Activated CD8-positive, alpha-beta memory T cell treated with anti-CD3 and anti-CD28 coated beads for 36 hours (primary cell): ENCODE data around the gene HACD2. TPM values are rescaled to one million over a fixed set of nuclear protein-coding genes. Genes with fewer than 3 reads are reported as not detected.

ENCODE experiments used
- CTCF ChIA-PET: fragments of 350-600 bp; sonication (Branson Sonifier 250); formaldehyde crosslinking; loops from one replicate; lab custom pipeline; 2021; ENCODE audit warnings: antibody characterized with exemption; lab: Charles Lee
- POLR2A ChIA-PET: fragments of 350-600 bp; sonication (Branson Sonifier 250); formaldehyde crosslinking; loops from one replicate; lab custom pipeline; 2021; ENCODE audit warnings: antibody characterized with exemption; lab: Charles Lee
- total RNA-seq, 2 experiments: library from RNA; stranded (reverse); gene quantifications; one replicate each; pipeline ENCODE4 v1.2.3, GENCODE V29; 2021

Gene HACD2
- total RNA-seq, 2 experiments from 2014 or later: 33.7 to 34.5 TPM

DNA sequence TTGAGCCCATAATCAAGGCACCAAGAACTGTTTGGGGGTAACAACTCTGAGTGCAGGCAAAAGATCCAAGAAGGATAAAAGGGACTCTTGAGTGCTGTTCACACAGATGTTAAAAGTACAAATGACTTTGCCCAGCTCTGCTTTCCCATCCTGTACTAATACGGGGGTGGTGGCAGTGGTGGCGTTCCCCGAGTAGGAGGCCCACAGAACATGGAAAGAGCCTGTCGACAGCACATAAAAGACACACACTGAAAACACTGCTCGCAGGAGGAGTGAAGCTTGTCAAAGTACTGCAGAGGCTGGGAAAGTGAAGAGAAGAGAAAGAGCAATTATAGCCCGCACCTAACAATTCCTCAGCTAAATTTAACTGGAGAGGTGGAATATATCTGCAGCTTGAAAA is 40.9 kb downstream of the HACD2 start:
- POLR2A ChIA-PET: no interaction called here
- CTCF ChIA-PET: interaction anchor here (0.8 kb wide), 1 partner anchor 215 kb away, joined by 4 read pairs; no protein-coding TSS in a partner anchor

DNA sequence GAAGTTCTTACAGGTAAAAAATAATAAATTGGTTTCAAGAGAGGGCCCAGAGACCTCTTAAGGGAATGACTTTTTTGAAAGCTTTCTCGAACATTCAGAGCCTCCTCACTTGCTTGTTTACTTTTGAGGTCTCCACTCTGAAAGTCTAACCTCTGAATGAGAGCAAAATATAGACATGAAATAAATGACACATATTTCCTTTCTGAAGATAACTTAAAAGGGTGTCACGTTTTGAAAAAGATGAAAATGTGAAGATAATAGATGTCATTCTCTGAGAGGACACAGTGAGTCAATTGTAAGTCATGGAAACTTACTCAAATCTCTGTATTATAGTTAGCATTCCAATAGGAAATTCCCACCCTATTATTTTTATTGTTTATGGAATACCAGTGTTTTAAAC is 44.6 kb downstream of the HACD2 start:
- ChIA-PET CTCF (interaction anchor here (0.7 kb wide), 1 partner anchor 49 kb away, joined by 3 read pairs; no protein-coding TSS in a partner anchor), POLR2A (no interaction called here)

DNA sequence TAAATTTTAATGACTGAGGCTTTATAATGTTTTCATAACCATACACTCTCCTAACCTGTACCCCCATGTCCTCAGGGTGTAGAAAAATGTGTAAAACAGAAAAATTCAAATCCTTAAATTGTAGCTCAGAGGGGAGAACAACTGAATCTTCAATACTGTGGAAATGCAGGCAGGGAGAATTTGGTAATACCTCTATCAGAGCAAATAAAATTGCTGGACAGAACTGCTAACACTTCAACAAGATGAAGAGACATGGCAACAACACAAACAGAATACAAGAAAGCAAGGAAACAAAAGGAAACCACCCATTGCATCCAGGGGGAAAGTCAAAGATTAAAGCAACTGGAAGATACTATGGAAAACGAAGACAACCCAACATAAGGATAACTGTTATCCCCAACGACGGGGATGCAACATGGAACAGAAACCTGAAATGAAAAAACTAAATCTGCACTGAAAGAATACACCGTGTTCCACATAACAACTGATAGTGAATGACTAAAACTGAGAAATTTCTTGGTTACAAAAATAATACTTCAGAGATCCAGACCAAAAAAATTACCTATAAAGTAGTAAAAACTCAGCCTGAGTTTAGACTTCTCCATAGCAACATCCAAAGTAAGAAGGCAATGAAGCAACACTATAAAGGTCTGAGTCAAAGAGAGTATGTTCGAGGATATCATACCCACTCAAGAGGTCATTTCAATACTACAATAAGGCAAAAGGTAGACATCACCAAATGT is 48.5 kb downstream of the HACD2 start:
- POLR2A ChIA-PET: no interaction called here
- CTCF ChIA-PET: no interaction called here

DNA sequence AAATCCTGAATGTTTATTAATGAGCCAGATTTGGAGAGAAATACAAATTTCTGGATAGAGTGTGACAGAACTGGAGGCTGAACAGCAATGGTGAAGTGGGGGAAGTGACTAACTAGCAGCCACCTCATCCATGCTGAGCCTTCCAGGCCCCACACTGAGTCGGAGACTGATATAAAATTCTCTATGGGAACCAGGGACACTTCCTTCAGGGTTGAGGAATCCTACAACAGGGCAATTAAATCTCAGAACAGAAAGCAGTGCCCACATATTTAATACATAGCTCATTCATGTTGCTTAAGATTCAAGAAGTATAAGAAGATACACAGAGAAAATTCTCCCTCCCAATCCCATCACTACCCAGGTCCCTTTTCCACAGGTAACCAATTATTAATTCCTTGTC is 49.3 kb downstream of the HACD2 start:
- ChIA-PET POLR2A (no interaction called here), CTCF (no interaction called here)

DNA sequence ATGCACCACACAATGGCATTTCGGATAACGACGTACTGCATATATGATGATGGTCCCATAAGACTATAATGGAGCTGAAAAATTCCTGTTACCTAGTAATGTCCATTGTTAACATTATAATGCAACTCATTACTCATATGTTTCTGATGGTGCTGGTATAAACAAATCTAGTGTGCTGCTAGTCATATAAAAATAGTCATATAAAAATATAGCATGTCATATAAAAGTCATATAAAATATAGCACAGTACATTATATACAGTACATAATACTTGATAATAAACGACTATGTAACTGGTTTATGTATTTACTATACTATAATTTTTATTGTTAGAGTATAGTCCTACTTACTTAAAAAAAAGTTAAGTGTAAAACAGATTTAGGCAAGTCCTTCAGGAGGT is 50.6 kb downstream of the HACD2 start:
- ChIA-PET POLR2A (no interaction called here), CTCF (no interaction called here)

DNA sequence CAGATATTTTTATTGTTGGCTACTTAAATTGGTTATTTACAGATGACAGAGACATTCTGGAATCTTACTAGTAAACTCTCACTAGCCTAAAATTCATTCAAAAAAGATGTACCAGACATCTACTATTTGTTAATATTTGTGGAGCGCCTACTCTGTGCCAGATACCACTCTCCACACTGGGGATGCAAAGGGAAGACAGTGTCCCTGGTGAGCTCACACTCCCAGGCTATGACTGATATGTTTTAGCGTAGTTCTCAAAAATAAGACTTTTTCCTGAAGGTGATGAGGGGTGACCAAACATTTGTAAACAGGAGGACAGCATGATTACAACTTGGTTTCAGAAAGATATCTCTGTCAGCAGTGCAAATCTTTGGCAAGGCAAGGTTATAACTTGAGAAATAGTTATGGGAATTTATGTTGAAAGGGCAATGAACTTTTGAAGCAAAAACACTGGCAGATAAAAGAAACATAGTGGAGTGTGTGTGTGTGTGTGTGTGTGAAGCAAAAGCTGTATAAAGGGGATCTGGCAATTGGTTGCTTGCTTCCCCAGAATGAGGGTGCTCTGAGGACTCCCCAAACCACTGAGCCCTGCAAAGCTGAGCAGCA is 51.2 kb downstream of the HACD2 start:
- POLR2A ChIA-PET: no interaction called here
- CTCF ChIA-PET: no interaction called here

DNA sequence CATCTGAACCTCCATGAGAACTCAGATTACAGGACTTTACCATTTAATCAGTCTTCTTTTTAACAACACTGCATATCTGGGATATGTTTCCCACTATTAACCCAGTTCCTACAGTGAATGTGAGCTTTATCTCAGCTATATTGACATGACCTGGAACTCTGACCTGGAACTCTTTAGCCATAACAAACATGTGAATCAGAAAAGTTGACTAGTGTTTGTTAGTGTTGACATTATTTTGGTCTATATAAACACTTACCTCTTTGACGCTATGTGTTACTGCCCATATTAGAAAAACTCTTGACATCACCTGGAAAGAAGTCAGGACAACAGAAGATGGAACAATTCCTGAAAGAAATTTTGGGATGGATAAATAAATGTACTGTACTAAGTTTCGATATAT is 56.7 kb downstream of the HACD2 start:
- CTCF ChIA-PET: no interaction called here
- POLR2A ChIA-PET: no interaction called here

DNA sequence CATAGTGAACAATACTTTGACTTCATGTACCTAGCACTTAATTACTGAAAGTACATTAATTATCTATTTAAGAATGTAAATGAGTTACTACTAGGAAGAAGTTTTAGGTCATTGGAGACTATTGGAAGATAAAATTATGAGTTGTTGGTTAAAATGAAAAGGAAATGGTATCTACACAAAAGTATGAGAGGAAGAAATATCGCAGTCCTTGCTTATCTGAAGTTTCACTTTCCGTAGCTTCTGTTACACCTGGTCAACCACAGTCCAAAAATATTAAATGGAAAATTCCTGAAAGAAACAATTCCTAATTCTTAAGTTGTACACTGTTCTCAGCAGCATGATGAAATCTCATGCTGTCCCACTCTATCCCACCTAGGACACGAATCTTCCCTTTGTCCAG is 57.8 kb downstream of the HACD2 start:
- POLR2A ChIA-PET: no interaction called here
- CTCF ChIA-PET: interaction anchor here (1.1 kb wide), 1 partner anchor 32 kb away, joined by 4 read pairs; no protein-coding TSS in a partner anchor

DNA sequence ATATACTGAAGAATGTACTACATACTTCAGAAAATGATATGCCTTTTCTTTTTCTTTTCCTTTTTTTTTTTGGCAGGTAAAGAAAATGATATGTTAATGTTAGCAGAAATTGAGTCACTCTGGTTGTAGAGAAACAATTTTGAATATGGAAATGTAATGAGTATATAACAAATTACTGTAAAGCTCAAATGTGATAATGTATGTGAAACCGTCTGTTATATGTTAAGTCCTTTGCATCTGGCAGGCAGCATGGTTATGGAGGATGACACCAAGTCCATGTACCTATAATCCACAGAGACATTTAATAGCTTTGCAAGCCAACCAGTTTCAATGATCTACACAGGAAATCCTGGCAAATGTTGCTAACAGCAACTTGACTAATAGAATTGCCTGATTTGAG is 58.4 kb downstream of the HACD2 start:
- POLR2A ChIA-PET: no interaction called here
- CTCF ChIA-PET: interaction anchor here (1.1 kb wide), 1 partner anchor 33 kb away, joined by 4 read pairs; no protein-coding TSS in a partner anchor

DNA sequence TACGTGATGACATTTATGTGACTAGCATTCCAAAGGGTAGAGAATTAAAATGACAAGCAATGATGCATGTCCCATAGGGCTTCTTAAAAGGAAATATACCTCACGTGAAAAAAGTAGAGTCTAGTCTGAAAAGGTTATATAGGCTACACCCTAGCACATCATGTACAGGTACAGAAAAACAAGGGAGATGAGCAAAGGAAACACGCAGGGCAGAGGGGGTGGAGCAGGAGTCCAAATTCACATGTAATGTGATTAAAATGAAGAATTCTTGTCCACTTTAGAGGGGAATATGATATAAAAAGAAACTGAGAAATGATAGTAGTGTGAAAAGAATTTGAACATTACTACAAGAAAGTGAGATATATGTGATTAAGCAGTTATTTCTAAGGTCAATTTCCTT is 59.4 kb downstream of the HACD2 start:
- CTCF ChIA-PET: interaction anchor here (2.2 kb wide), 1 partner anchor 13 kb away, joined by 8 read pairs; no protein-coding TSS in a partner anchor
- POLR2A ChIA-PET: no interaction called here

DNA sequence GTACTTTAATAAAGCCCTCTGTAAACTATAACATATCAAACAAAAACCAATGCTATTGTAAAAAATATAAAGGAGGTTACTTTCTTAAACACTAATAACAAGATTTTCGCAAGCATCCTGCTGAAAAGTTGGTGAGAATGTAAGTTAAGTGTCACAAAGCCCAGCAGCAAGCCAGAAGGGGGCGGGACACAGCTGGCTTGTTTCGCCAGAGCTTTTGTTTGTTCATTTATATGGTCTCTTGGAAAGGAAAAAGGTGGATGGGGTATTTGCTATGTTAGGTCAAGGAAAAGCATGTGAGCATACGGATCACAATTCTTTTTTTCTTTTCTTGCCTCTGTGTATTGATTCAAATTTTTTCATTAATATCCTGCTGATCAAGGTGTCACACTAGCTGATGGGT is 59.9 kb downstream of the HACD2 start:
- ChIA-PET CTCF (interaction anchor here (2.2 kb wide), 1 partner anchor 13 kb away, joined by 8 read pairs; no protein-coding TSS in a partner anchor), POLR2A (no interaction called here)

DNA sequence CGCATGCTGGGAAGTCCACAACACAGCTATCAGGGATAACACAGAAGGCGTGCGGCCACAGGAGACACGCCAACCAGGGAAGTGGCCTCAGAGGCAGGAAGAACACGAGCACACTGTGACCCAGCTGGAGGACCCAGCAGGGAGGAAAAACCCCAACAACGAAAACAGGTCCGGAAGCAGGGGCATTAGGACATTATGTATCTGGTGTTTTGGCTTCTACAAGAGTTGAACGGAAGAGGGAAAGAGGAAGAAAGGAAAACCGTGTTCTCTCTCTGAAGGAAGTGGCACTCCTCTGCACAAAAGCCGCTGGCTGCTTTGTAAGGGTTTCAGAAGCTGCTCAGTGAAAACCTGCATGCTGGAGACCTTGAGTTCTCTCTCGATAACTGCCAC is 61.8 kb downstream of the HACD2 start:
- ChIA-PET CTCF (interaction anchor here (2.2 kb wide), 1 partner anchor 36 kb away, joined by 4 read pairs; no protein-coding TSS in a partner anchor), POLR2A (no interaction called here)

DNA sequence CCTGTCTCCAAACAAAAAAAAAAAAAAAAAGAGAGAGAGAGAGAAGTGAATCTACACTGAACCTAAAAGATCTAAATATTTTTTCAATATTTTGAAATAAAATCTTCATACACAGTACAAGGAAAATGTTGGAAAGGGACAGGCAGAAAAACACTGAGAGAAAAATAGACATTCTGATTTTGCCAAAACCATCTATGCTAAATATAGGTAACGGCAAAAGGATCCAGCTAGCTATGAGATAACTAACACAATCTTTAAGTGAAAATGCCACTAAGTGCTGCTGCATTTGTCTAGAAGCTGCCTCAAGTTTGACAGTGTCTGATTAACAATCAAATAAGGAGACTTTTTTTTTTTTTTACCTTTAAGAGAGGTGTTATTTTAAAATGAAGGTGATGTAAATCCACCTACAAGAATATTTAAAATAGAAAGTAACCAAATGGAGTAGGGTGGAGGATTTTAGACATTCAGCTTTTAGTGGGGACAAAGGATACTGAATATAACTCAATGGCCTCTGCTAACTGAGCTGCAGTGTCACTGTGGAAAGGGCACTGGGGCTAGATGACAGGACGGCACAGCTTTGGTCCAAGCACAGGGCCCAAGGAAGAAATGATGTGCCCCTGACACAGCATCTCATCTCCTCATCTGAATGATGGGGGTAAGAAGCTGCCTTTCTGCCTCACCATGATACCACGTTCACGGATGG is 62.4 kb downstream of the HACD2 start:
- ChIA-PET POLR2A (no interaction called here), CTCF (interaction anchor here (2.2 kb wide), 1 partner anchor 36 kb away, joined by 4 read pairs; no protein-coding TSS in a partner anchor)

DNA sequence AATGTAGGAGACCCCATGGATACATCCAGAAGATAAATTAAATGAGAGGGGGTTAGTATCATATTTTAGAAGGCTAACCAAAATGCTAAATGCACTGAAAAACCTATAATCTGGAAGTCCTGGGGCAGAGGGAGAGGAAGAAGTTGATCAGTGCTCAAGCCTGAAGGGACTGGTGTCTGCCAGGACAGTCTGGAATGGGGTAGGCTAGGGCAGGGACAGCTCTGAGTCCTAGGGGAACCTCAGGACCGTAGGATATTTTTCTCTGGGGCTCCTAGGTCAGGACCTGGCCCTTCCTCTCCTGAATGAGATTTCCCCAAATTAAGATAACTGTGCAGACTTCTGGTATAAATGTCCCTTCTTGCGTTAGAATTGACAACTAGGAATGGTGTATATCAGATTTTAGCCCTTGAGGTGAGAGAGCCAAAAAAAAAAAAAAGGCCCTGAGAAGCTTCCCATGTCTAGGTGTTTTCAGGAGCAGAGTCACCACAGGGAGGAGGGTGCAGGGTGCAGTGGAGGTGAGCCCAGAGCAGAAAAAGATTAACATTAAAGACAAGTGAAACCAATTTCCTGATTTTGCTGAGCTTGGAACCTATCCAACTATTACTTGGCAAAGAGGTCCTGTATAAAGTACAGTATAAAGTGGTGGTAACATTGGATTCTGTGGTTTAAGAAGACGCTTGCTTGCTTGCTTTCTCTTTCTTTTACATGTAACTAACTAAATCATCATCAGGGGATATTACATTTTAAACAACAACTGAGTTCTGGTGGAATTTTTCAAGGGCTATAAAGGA is 63.5 kb downstream of the HACD2 start:
- ChIA-PET POLR2A (no interaction called here), CTCF (interaction anchor here (0.6 kb wide), 1 partner anchor 37 kb away, joined by 5 read pairs; no protein-coding TSS in a partner anchor)

DNA sequence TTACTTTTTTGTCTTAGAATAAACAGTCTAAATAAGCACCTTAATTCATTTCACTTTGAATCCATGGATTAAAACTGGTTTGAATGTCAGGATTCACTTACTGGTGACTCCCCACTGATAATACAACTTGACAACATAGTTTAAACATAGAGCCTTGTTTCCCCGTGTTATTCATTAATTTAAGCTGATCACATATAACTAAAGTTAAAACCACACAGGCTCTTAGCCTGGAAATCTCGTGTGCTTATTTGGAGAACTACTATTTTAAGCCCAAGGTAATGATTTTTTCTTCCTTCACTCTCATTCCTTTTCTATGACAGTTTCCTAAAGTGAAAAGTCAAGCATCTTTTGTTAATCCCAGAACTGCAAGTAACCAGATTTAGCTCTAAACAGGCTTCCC is 64.2 kb downstream of the HACD2 start:
- CTCF ChIA-PET: no interaction called here
- POLR2A ChIA-PET: no interaction called here

DNA sequence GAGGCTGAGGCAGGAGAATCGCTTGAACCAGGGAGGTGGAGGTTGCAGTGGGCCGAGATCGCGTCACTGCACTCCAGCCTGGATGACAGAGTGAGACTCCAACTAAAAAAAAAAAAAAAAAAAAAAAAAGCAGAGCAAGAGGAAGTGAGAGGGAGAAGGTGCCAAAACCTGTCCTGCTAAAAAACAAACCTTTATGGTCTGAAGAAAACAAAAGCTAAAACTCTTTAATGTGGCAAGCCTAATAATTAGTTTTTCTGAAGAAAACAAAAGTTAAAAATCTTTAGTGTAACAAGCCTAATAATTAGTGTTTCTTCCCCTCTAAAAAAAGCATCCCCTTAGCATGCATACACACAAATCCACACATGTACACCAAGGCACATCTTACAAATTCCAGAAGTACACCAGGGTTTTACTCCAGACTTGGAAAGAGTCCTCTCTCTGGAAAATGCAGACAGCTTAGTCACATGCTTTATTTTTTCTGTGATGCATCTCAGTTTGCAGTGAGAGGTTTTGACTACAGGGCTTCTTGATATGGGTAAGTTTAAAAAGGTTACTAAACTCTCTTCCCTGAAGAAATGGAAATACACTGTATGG is 65.9 kb downstream of the HACD2 start:
- CTCF ChIA-PET: no interaction called here

DNA sequence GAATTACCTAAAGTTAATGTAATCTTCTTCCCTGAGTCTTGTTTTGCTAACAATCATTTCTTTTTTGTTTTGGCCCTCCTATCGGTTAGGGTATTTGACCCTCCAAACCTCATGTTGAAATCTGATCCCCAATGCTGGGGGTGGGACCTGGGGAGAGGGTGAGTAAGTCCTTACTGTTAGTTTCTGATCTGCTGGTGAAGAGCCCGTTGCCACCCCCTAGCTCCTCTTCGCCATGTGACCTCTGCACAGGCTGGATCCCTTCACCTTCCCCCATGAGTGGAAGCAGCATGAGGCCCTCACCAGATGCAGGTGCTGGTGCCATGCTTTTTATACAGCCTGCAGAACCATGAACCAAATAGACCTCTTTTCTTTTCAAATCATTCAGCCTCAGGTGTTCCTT is 73.1 kb downstream of the HACD2 start:
- ChIA-PET CTCF (no interaction called here), POLR2A (no interaction called here)

More for the DNA sequence above, 65.9 kb downstream of the HACD2 start:
- POLR2A ChIA-PET: interaction anchor here (0.7 kb wide), 1 partner anchor 69 kb away, joined by 8 read pairs; no protein-coding TSS in a partner anchor

DNA sequence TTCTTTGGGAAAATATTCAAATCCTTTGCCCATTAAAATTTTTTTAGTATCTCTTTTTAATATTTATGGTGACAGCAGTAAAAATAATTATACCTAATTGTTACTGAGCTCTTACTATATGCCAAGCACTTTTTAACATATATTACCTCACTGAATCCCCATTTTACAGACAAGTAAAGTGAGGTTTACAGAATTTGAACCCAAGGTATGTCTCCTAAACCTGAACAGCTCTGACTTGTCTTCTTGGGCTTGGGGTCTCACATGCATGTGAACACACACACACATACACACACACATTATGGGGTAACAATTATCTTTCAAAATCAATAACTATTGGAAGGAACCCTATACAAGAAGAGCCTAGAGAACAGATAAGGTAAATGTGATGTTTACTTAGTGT is 73.8 kb downstream of the HACD2 start:
- POLR2A ChIA-PET: interaction anchor here (0.7 kb wide), 1 partner anchor 30 kb away, joined by 3 read pairs; no protein-coding TSS in a partner anchor
- CTCF ChIA-PET: no interaction called here

DNA sequence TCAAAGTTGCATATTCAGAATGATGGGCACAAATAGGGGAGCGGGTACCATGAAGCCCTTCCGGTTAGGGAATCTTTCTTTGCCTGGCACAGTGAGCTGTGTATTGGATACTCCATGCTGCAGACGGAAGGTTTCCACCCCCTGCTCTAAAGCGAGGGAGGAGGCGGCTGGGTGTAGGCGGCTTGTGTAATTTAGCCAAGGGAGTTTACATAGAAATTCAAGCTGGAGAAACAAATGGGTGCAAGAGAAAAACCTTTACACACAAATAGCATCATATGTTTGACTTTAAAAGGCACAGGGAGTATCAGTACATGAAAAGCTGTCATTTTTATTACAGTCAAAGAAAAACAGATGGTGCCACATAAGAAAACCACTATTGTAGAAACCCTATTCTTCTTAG is 76.7 kb downstream of the HACD2 start:
- ChIA-PET POLR2A (no interaction called here), CTCF (no interaction called here)
